H1 (cell line): ENCODE results near the gene ST6GALNAC3.

ENCODE experiments used
- POLR2A ChIP-seq, 2 experiments: IDR thresholded peaks; 1 replicate in 1 of 2; 2 replicates in 1 of 2; pipeline ENCODE4 v1.6.1; 2011; ENCODE audit warnings: low read depth in 2 of 2, low read length in 2 of 2, mild to moderate bottlenecking in 2 of 2; ENCODE audit errors: control extremely low read depth in 1 of 2
- TEAD4 ChIP-seq: IDR thresholded peaks from 2 replicates; pipeline ENCODE4 v1.6.1; 2012; ENCODE audit warnings: low read depth, low read length, inconsistent platforms, mixed read lengths
- TF ChIP-seq, protein P1 (sequence below), 3 experiments: IDR thresholded peaks; 1 replicate in 2 of 3; 2 replicates in 1 of 3; pipeline versions ENCODE4 v1.5.1 to v1.6.1; 2011; ENCODE audit warnings: low read length in 3 of 3, mild to moderate bottlenecking in 3 of 3, inconsistent platforms in 2 of 3, low read depth in 1 of 3, moderate library complexity in 1 of 3; ENCODE audit not compliant: insufficient read depth in 1 of 3; ENCODE audit errors: control extremely low read depth in 1 of 3

DNA sequence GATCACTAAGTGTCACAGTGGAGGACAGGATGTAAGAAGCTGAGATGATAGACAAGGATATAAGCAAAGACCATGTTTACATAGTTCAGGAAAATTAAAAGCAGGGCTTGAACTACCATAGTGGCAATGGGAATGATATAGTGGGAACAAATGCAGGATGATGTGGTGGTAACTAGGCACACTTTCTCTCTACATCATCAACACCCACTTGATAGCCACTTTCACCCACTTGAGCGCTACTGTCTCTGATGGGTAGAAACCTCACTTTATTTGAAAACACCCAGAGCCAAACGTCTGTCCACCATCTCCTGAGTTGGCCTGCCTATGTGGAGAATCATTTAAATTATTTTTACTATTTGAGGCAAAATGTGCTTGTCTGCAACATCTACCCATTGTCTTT is 487.7 kb downstream of the ST6GALNAC3 start:
- TF ChIP-seq POLR2A (IDR thresholded peaks at IDR 0.05; ENCODE audit: control extremely low read depth in 1 of 2, low read depth in 2 of 2, low read length in 2 of 2) (no peak), TEAD4 (no peak)
- TF ChIP-seq, protein P1, sequence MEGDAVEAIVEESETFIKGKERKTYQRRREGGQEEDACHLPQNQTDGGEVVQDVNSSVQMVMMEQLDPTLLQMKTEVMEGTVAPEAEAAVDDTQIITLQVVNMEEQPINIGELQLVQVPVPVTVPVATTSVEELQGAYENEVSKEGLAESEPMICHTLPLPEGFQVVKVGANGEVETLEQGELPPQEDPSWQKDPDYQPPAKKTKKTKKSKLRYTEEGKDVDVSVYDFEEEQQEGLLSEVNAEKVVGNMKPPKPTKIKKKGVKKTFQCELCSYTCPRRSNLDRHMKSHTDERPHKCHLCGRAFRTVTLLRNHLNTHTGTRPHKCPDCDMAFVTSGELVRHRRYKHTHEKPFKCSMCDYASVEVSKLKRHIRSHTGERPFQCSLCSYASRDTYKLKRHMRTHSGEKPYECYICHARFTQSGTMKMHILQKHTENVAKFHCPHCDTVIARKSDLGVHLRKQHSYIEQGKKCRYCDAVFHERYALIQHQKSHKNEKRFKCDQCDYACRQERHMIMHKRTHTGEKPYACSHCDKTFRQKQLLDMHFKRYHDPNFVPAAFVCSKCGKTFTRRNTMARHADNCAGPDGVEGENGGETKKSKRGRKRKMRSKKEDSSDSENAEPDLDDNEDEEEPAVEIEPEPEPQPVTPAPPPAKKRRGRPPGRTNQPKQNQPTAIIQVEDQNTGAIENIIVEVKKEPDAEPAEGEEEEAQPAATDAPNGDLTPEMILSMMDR (IDR thresholded peaks at IDR 0.05; ENCODE audit: control extremely low read depth in 1 of 3, insufficient read depth in 1 of 3, low read depth in 1 of 3, low read length in 3 of 3), result no peak
